K562 (cell line): Measurements from ENCODE around the gene S100A7A. TPM values are rescaled to one million over a fixed set of nuclear protein-coding genes. Genes with fewer than 3 reads are reported as not detected.

ENCODE experiments used
- FOXJ2 ChIP-seq: fragments of 200-800 bp; sonication (Bioruptor generic); IDR thresholded peaks from 2 replicates; pipeline ENCODE4 v1.6.1; 2016; ENCODE audit warnings: missing genetic modification characterization, missing compliant biosample characterization
- MAZ ChIP-seq, 2 experiments: fragments of 450-650 bp in 1 of 2; sonication (generic) in 1 of 2; formaldehyde crosslinking; IDR thresholded peaks in 1 of 2; conservative IDR thresholded peaks in 1 of 2; 2 replicates each; pipeline versions ENCODE4 v1.4.0 to v1.5.0; 2020; ENCODE audit warnings: mild to moderate bottlenecking in 1 of 2, missing genetic modification reagents in 1 of 2
- PRPF4 ChIP-seq: fragments of 200-400 bp; formaldehyde crosslinking; IDR thresholded peaks from one replicate; pipeline ENCODE4 v1.6.1; 2017; ENCODE audit warnings: low read length, low read depth, mild to moderate bottlenecking; ENCODE audit not compliant: insufficient read depth, poor library complexity, severe bottlenecking
- SMAD4 ChIP-seq: fragments of 250-450 bp; sonication (Bioruptor Pico); conservative IDR thresholded peaks from 2 replicates; pipeline ENCODE4 v1.8.0; 2021; ENCODE audit warnings: inconsistent platforms, mild to moderate bottlenecking, moderate library complexity
- SNIP1 ChIP-seq: fragments of 450-650 bp; IDR thresholded peaks from 2 replicates; pipeline ENCODE4 v1.7.1; 2017; ENCODE audit warnings: low read depth, mild to moderate bottlenecking
- TAL1 ChIP-seq: fragments of 450-650 bp; IDR thresholded peaks from 2 replicates; pipeline ENCODE4 v1.6.1; 2016; ENCODE audit warnings: mild to moderate bottlenecking
- ZC3H11A ChIP-seq: IDR thresholded peaks from 2 replicates; pipeline ENCODE4 v1.6.1; 2012; ENCODE audit warnings: low read depth, low read length, improper control_type of control experiment
- ZKSCAN3 ChIP-seq: fragments of 250-450 bp; sonication (Bioruptor Pico); IDR thresholded peaks from 2 replicates; pipeline ENCODE4 v1.4.0; 2020
- polyA plus RNA-seq, 8 experiments: library from polyadenylated mRNA; depleted of rRNA in 4 of 8; stranded (reverse) in 5 of 8; unstranded in 3 of 8; fragments of >200 nt; fragmentation: Nextera tagmentation in 2 of 8; fragmentation: Illumina TruSeq in 1 of 8; extraction: Ambion mirVana in 2 of 8; extraction: Trizol in 1 of 8; gene quantifications; 2 replicates each; pipeline versions ENCODE4 v1.2.1 to v1.2.3, GENCODE V29; 2011 to 2014; ENCODE audit warnings: inconsistent platforms in 1 of 8, missing spikeins in 1 of 8
- total RNA-seq, 7 experiments: library from RNA; depleted of rRNA in 6 of 7; stranded (reverse); fragments of >200 nt in 6 of 7; fragmentation: Illumina TruSeq in 2 of 7; extraction: Trizol in 2 of 7; gene quantifications; 2 replicates each; pipeline versions ENCODE4 v1.2.1 to v1.2.3, GENCODE V29; 2011 to 2021; ENCODE audit warnings: low replicate concordance in 1 of 7
- TF ChIP-seq, protein P1 (sequence below): fragments of 450-650 bp; conservative IDR thresholded peaks from 2 replicates; pipeline ENCODE4 v1.6.1; 2016; ENCODE audit warnings: missing genetic modification characterization, low read depth, mild to moderate bottlenecking, control low read depth, missing compliant biosample characterization
- TF ChIP-seq, protein P2 (sequence below): fragments of 200-800 bp; sonication (Bioruptor generic); IDR thresholded peaks from 2 replicates; pipeline ENCODE4 v1.6.1; 2016; ENCODE audit warnings: missing genetic modification characterization, missing compliant biosample characterization
- TF ChIP-seq, protein P3 (sequence below), 3 experiments: IDR thresholded peaks in 2 of 3; conservative IDR thresholded peaks in 1 of 3; 2 replicates each; pipeline ENCODE4 v1.5.1; 2011 to 2012; ENCODE audit warnings: low read length in 3 of 3, mild to moderate bottlenecking in 3 of 3, control low read depth in 2 of 3, improper control_type of control experiment in 1 of 3, inconsistent platforms in 1 of 3, low read depth in 1 of 3, mixed read lengths in 1 of 3, moderate library complexity in 1 of 3; ENCODE audit not compliant: insufficient read depth in 2 of 3
- TF ChIP-seq, protein P4 (sequence below), 2 experiments: fragments of 450-650 bp; IDR thresholded peaks; 2 replicates each; pipeline ENCODE4 v1.6.1; 2018; ENCODE audit warnings: mild to moderate bottlenecking in 2 of 2, low read depth in 1 of 2; ENCODE audit not compliant: partially characterized antibody in 2 of 2

The S100A7A gene
- total and polyA plus RNA-seq, 9 of the 15 experiments (the other 6 are each of a cell fraction or from before 2014, with no cell fraction given): not detected

DNA sequence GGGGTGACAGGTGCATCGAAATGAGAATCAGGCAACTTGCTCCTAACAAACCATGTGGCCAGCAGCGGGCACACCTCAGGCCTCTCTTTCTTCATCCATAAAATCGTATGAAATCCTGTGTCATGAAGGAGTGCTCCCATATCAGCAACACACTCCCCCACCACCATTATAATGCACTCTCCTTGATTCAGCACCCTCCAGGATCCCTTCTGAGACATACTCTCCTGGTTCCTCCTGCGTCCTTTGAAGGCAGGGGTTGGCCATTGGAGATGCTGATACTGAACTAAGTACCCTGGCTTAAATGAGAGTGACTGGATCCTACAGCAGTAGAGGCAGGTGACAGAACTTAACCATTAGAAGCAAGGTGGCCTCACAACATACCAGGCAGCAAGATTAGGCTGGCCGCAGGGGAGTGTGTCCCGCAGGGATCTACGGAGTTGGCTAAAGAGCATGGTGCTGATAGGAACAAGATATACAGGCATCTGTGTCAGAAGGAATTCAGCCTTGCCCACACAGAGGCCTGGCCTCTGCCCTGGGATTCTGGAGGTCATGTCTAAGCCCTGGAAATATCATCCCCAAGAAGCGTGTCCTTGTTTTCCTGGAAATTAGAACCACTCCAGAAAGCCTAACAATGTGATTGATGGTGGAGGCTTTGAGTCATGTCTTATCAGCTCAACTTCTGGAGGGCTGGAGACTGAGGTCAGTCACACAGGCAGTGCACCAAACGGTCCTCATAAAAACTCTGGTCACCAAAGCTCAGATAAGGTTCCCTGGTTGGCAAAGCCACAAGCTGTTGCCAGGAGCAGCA lies 16.8 kb downstream of the S100A7A start (continued):
- TF ChIP-seq, protein P1, sequence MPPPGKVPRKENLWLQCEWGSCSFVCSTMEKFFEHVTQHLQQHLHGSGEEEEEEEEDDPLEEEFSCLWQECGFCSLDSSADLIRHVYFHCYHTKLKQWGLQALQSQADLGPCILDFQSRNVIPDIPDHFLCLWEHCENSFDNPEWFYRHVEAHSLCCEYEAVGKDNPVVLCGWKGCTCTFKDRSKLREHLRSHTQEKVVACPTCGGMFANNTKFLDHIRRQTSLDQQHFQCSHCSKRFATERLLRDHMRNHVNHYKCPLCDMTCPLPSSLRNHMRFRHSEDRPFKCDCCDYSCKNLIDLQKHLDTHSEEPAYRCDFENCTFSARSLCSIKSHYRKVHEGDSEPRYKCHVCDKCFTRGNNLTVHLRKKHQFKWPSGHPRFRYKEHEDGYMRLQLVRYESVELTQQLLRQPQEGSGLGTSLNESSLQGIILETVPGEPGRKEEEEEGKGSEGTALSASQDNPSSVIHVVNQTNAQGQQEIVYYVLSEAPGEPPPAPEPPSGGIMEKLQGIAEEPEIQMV (tag): peak; percentile 68
- no peak for TF ChIP-seq FOXJ2 (tag)
- TF ChIP-seq, protein P2, sequence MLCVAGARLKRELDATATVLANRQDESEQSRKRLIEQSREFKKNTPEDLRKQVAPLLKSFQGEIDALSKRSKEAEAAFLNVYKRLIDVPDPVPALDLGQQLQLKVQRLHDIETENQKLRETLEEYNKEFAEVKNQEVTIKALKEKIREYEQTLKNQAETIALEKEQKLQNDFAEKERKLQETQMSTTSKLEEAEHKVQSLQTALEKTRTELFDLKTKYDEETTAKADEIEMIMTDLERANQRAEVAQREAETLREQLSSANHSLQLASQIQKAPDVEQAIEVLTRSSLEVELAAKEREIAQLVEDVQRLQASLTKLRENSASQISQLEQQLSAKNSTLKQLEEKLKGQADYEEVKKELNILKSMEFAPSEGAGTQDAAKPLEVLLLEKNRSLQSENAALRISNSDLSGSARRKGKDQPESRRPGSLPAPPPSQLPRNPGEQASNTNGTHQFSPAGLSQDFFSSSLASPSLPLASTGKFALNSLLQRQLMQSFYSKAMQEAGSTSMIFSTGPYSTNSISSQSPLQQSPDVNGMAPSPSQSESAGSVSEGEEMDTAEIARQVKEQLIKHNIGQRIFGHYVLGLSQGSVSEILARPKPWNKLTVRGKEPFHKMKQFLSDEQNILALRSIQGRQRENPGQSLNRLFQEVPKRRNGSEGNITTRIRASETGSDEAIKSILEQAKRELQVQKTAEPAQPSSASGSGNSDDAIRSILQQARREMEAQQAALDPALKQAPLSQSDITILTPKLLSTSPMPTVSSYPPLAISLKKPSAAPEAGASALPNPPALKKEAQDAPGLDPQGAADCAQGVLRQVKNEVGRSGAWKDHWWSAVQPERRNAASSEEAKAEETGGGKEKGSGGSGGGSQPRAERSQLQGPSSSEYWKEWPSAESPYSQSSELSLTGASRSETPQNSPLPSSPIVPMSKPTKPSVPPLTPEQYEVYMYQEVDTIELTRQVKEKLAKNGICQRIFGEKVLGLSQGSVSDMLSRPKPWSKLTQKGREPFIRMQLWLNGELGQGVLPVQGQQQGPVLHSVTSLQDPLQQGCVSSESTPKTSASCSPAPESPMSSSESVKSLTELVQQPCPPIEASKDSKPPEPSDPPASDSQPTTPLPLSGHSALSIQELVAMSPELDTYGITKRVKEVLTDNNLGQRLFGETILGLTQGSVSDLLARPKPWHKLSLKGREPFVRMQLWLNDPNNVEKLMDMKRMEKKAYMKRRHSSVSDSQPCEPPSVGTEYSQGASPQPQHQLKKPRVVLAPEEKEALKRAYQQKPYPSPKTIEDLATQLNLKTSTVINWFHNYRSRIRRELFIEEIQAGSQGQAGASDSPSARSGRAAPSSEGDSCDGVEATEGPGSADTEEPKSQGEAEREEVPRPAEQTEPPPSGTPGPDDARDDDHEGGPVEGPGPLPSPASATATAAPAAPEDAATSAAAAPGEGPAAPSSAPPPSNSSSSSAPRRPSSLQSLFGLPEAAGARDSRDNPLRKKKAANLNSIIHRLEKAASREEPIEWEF (CRISPR knock-in tag): no peak
- no peak for TF ChIP-seq PRPF4
- TF ChIP-seq, protein P3, sequence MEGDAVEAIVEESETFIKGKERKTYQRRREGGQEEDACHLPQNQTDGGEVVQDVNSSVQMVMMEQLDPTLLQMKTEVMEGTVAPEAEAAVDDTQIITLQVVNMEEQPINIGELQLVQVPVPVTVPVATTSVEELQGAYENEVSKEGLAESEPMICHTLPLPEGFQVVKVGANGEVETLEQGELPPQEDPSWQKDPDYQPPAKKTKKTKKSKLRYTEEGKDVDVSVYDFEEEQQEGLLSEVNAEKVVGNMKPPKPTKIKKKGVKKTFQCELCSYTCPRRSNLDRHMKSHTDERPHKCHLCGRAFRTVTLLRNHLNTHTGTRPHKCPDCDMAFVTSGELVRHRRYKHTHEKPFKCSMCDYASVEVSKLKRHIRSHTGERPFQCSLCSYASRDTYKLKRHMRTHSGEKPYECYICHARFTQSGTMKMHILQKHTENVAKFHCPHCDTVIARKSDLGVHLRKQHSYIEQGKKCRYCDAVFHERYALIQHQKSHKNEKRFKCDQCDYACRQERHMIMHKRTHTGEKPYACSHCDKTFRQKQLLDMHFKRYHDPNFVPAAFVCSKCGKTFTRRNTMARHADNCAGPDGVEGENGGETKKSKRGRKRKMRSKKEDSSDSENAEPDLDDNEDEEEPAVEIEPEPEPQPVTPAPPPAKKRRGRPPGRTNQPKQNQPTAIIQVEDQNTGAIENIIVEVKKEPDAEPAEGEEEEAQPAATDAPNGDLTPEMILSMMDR (IDR thresholded peaks at IDR 0.05 in 2 of 3, conservative IDR thresholded peaks at IDR 0.05 in 1 of 3; ENCODE audit: insufficient read depth in 2 of 3, low read depth in 1 of 3, low read length in 3 of 3): no peak
- peak; percentile 43 to 78; a peak in 2 of 4 replicates for TF ChIP-seq MAZ (CRISPR knock-in tag; conservative IDR thresholded peaks at IDR 0.05 in 1 of 2, IDR thresholded peaks at IDR 0.05 in 1 of 2)
- peak; percentile 85 for TF ChIP-seq TAL1
- TF ChIP-seq ZC3H11A: no peak
- TF ChIP-seq, protein P4, sequence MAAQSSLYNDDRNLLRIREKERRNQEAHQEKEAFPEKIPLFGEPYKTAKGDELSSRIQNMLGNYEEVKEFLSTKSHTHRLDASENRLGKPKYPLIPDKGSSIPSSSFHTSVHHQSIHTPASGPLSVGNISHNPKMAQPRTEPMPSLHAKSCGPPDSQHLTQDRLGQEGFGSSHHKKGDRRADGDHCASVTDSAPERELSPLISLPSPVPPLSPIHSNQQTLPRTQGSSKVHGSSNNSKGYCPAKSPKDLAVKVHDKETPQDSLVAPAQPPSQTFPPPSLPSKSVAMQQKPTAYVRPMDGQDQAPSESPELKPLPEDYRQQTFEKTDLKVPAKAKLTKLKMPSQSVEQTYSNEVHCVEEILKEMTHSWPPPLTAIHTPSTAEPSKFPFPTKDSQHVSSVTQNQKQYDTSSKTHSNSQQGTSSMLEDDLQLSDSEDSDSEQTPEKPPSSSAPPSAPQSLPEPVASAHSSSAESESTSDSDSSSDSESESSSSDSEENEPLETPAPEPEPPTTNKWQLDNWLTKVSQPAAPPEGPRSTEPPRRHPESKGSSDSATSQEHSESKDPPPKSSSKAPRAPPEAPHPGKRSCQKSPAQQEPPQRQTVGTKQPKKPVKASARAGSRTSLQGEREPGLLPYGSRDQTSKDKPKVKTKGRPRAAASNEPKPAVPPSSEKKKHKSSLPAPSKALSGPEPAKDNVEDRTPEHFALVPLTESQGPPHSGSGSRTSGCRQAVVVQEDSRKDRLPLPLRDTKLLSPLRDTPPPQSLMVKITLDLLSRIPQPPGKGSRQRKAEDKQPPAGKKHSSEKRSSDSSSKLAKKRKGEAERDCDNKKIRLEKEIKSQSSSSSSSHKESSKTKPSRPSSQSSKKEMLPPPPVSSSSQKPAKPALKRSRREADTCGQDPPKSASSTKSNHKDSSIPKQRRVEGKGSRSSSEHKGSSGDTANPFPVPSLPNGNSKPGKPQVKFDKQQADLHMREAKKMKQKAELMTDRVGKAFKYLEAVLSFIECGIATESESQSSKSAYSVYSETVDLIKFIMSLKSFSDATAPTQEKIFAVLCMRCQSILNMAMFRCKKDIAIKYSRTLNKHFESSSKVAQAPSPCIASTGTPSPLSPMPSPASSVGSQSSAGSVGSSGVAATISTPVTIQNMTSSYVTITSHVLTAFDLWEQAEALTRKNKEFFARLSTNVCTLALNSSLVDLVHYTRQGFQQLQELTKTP (IDR thresholded peaks at IDR 0.05; ENCODE audit: low read depth in 1 of 2, partially characterized antibody in 2 of 2): peak in 1 of 2 experiments; percentile 48
- TF ChIP-seq ZKSCAN3 (CRISPR knock-in tag): no peak
- TF ChIP-seq SMAD4: peak; percentile 93
- TF ChIP-seq SNIP1: no peak
